Upper lobe of right lung (tissue), 1 donor: ENCODE results near the gene CLTCL1. TPM values are rescaled to one million over a fixed set of nuclear protein-coding genes. Genes with fewer than 3 reads are reported as not detected.
A peak's percentile ranks its signal among the peaks of the same experiment; 100 is the strongest.

Experiments used
- ATAC-seq: fragments of 200-7000 bp; cut with Tn5 transposase; one replicate; pipeline ENCODE4 v1.9.1; 2020; ENCODE audit warnings: mild to moderate bottlenecking, moderate library complexity
- DNase-seq: peaks from one replicate; pipeline ENCODE4 v3.0.0-alpha.2; 2020
- H3K27ac ChIP-seq: fragments of 200-600 bp; one replicate; pipeline ENCODE4 v1.8.0; 2022
- H3K27me3 ChIP-seq: fragments of 200-600 bp; one replicate; pipeline ENCODE4 v1.8.0; 2022; ENCODE audit warnings: mild to moderate bottlenecking
- H3K36me3 ChIP-seq: fragments of 200-600 bp; one replicate; pipeline ENCODE4 v1.8.0; 2022
- H3K4me1 ChIP-seq: fragments of 200-600 bp; one replicate; pipeline ENCODE4 v1.8.0; 2022
- H3K4me3 ChIP-seq: fragments of 200-600 bp; one replicate; pipeline ENCODE4 v1.8.0; 2022; ENCODE audit warnings: mild to moderate bottlenecking
- H3K9me3 ChIP-seq: fragments of 200-600 bp; one replicate; pipeline ENCODE4 v1.8.0; 2022
- CTCF ChIP-seq: fragments of 200-600 bp; IDR thresholded peaks from one replicate; pipeline ENCODE4 v1.8.0; 2022; ENCODE audit warnings: antibody characterized with exemption
- intact Hi-C: fragments of 100-400 bp; cut with DNase I; formaldehyde crosslinking; loops from one replicate; pipeline ENCODE4 v1.11.0; 2022
- total RNA-seq: library from RNA; stranded (reverse); fragmentation: NEBNext Ultra II Directional; extraction: Animal tissue kit (Norgen Biotek cat#: 25700); gene quantifications from one replicate; pipeline ENCODE4 v1.2.1, GENCODE V29; 2021
- donor health status: DM: no; HTN: yes; CAD: no; lungs with severe emphysema.

Gene CLTCL1
- total RNA-seq, 1 donor from 2014 or later: 4.3 TPM

GRCh38 chr22:19218541-19219233 lies 72.8 kb downstream of the CLTCL1 start:
- Histone ChIP-seq H3K9me3 (no peaks in the 10 kb centered on the region), H3K36me3 (no peaks in the 10 kb centered on the region), H3K27ac (no peak overlapping the region), H3K27me3 (no peaks in the 10 kb centered on the region), H3K4me1 (no peaks in the 10 kb centered on the region), H3K4me3 (no peak overlapping the region)
- DNase-seq: no peak
- ATAC-seq: peak; percentile 6
- intact Hi-C loops: no loop called here
- no peak for TF ChIP-seq CTCF

GRCh38 chr22:19216579-19216978 lies 74.9 kb downstream of the CLTCL1 start:
- ATAC-seq (no peak), DNase-seq (no peak)
- H3K9me3 ChIP-seq: no peaks in the 10 kb centered on the region
- intact Hi-C loops: no loop called here
- H3K36me3 ChIP-seq: no peaks in the 10 kb centered on the region
- no peak overlapping the region for H3K27ac ChIP-seq
- no peaks in the 10 kb centered on the region for H3K27me3 ChIP-seq
- H3K4me1 ChIP-seq: no peaks in the 10 kb centered on the region
- H3K4me3 ChIP-seq: no peak overlapping the region
- TF ChIP-seq CTCF: no peak

GRCh38 chr22:19215360-19215759 lies 76.2 kb downstream of the CLTCL1 start:
- DNase-seq (no peak), ATAC-seq (peak; percentile 27)
- Histone ChIP-seq H3K4me1 (no peaks in the 10 kb centered on the region), H3K36me3 (no peaks in the 10 kb centered on the region), H3K27ac (no peak overlapping the region), H3K9me3 (no peaks in the 10 kb centered on the region), H3K4me3 (no peak overlapping the region), H3K27me3 (no peaks in the 10 kb centered on the region)
- intact Hi-C loops: no loop called here
- no peak for TF ChIP-seq CTCF

- ATAC-seq (peak; percentile 51), DNase-seq (no peak)
Observed at GRCh38 chr22:19214078-19214473, 77.4 kb downstream of the CLTCL1 start.

GRCh38 chr22:19213442-19214077 lies 78.0 kb downstream of the CLTCL1 start:
- H3K9me3 ChIP-seq: no peaks in the 10 kb centered on the region
- no peak overlapping the region for H3K27ac ChIP-seq
- H3K36me3 ChIP-seq: no peaks in the 10 kb centered on the region
- no peak for TF ChIP-seq CTCF
- ATAC-seq (no peak), DNase-seq (no peak)
- H3K27me3 ChIP-seq: no peaks in the 10 kb centered on the region
- intact Hi-C loops: no loop called here
- H3K4me3 ChIP-seq: no peak overlapping the region
- no peaks in the 10 kb centered on the region for H3K4me1 ChIP-seq

More at GRCh38 chr22:19214078-19214473, 77.4 kb downstream of the CLTCL1 start:
- Histone ChIP-seq H3K27me3 (no peaks in the 10 kb centered on the region), H3K4me3 (no peak overlapping the region), H3K36me3 (no peaks in the 10 kb centered on the region), H3K4me1 (no peaks in the 10 kb centered on the region), H3K27ac (no peak overlapping the region), H3K9me3 (no peaks in the 10 kb centered on the region)
- intact Hi-C loops: no loop called here
- TF ChIP-seq CTCF: no peak
